ENCODE measurements around the gene NOLC1.

NOLC1 gene

DNA sequence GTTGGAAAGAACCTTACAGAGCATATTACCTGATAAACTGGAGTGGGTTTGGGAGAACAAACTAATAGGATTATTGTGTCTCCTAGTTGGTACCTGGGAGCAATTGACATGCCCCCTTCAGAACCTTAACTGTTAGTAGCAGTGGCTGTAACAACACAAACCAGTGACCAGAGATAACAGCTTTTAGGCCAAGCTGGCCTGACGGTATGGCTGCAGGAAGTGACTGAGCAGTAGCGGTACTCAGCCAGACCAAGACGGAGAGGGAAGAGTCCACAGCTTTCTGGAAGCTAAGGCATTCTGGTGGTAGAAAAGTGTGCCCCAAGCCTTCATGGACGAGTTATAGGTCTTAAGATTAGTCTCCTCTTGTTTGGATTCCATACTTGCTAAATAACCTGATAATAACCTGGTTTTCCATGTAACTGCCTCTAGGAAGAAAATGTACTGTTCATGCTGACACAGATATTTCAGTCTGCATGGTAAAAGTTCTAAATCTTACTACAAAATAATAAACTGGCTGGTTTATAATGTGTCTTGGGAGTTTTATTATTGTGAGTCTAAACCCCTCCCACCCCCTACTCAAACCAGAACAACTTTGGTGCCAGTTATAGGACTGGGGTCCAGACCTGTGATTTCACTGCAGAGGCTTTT is 11.3 kb downstream of the NOLC1 start:
- TF ChIP-seq EZH2 (IDR thresholded peaks at IDR 0.05; ENCODE audit: borderline replicate concordance, low read length), result no peak
- TF ChIP-seq, protein P1, sequence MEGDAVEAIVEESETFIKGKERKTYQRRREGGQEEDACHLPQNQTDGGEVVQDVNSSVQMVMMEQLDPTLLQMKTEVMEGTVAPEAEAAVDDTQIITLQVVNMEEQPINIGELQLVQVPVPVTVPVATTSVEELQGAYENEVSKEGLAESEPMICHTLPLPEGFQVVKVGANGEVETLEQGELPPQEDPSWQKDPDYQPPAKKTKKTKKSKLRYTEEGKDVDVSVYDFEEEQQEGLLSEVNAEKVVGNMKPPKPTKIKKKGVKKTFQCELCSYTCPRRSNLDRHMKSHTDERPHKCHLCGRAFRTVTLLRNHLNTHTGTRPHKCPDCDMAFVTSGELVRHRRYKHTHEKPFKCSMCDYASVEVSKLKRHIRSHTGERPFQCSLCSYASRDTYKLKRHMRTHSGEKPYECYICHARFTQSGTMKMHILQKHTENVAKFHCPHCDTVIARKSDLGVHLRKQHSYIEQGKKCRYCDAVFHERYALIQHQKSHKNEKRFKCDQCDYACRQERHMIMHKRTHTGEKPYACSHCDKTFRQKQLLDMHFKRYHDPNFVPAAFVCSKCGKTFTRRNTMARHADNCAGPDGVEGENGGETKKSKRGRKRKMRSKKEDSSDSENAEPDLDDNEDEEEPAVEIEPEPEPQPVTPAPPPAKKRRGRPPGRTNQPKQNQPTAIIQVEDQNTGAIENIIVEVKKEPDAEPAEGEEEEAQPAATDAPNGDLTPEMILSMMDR (IDR thresholded peaks at IDR 0.05; ENCODE audit: low read length), result no peak
- Histone ChIP-seq H3K9ac (ENCODE audit: low read length) (no peak overlapping the region), H3K9me2 (ENCODE audit: low read depth, low read length) (no peaks in the 10 kb centered on the region), H4K20me1 (ENCODE audit: insufficient read depth, low read length) (no peaks in the 10 kb centered on the region), H3K4me3 (ENCODE audit: low read depth, low read length, poor library complexity, severe bottlenecking) (no peak overlapping the region), H3K9me3 (ENCODE audit: low read length) (no peaks in the 10 kb centered on the region), H3K79me2 (ENCODE audit: insufficient read depth, low read length) (no peaks in the 10 kb centered on the region), H3K27me3 (ENCODE audit: insufficient read depth, low read length) (no peaks in the 10 kb centered on the region), H2AFZ (ENCODE audit: low read length) (no peak overlapping the region), H3K36me3 (ENCODE audit: insufficient read depth, low read length) (peaks cover 55% of the 10 kb centered on the region), H3K27ac (ENCODE audit: low read depth, low read length, poor library complexity, severe bottlenecking) (no peak overlapping the region), H3K4me1 (ENCODE audit: insufficient read depth, low read length, severe bottlenecking) (no peaks in the 10 kb centered on the region), H3K4me2 (ENCODE audit: low read length) (no peak overlapping the region), H3F3A (ENCODE audit: insufficient read depth, low read length) (no peaks in the 10 kb centered on the region)

DNA sequence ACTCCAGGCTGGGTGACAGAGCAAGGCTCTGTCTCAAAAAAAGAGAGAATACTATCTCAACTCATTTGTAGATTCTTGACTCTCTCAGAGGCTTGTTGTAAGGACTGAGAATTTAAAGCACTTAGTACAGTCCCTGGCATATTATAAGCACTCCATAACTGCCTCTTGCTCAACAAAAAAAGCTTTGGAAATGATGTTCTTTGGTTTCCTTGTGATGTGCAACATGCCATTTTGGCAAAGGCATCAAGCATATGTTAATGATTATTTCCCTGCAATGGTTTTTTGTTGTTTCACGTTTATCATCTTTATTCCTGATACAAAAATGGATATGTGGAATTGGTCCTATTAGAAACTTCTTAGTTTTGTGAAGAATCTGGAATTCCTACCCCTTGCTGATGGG is 15.7 kb downstream of the NOLC1 start:
- H3K4me2 ChIP-seq (ENCODE audit: low read length), result no peak overlapping the region
- H2AFZ ChIP-seq (ENCODE audit: low read length), result no peak overlapping the region
- no peak overlapping the region for H3K4me3 ChIP-seq (ENCODE audit: low read depth, low read length, poor library complexity, severe bottlenecking)
- TF ChIP-seq, protein P1 (IDR thresholded peaks at IDR 0.05; ENCODE audit: low read length), result no peak
- TF ChIP-seq EZH2 (IDR thresholded peaks at IDR 0.05; ENCODE audit: borderline replicate concordance, low read length), result no peak
- no peaks in the 10 kb centered on the region for H3K9me3 ChIP-seq (ENCODE audit: low read length)
- no peak overlapping the region for H3K9ac ChIP-seq (ENCODE audit: low read length)
- no peaks in the 10 kb centered on the region for H3K27me3 ChIP-seq (ENCODE audit: insufficient read depth, low read length)
- no peaks in the 10 kb centered on the region for H3F3A ChIP-seq (ENCODE audit: insufficient read depth, low read length)
- no peaks in the 10 kb centered on the region for H4K20me1 ChIP-seq (ENCODE audit: insufficient read depth, low read length)
- no peaks in the 10 kb centered on the region for H3K79me2 ChIP-seq (ENCODE audit: insufficient read depth, low read length)
- H3K4me1 ChIP-seq (ENCODE audit: insufficient read depth, low read length, severe bottlenecking), result peaks cover 3% of the 10 kb centered on the region
- H3K36me3 ChIP-seq (ENCODE audit: insufficient read depth, low read length), result peaks cover 13% of the 10 kb centered on the region; the same call in 1 of the 2 replicates
- no peaks in the 10 kb centered on the region for H3K9me2 ChIP-seq (ENCODE audit: low read depth, low read length)
- H3K27ac ChIP-seq (ENCODE audit: low read depth, low read length, poor library complexity, severe bottlenecking), result no peak overlapping the region

DNA sequence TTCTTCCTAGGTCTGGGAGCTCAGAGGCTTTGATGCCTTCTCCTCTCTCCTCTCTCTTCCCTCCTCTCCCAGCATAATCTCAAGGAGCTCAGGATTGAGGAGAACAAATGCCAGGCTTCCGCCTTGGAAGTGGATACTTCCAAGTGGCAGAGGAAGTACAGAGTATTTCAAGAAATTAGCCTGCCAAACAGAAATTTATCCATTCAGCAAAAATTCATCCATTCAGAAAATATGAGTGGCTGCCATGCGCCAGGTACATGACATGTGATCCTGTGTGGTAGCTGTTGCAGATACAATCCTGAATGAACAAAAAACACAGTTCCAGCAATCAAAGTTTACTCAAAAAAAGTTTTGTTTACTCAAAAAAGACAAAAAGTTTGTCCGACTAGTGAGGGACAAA is 18.4 kb downstream of the NOLC1 start:
- H2AFZ ChIP-seq (ENCODE audit: low read length), result no peak overlapping the region
- H3K4me2 ChIP-seq (ENCODE audit: low read length), result no peak overlapping the region
- no peaks in the 10 kb centered on the region for H4K20me1 ChIP-seq (ENCODE audit: insufficient read depth, low read length)
- H3F3A ChIP-seq (ENCODE audit: insufficient read depth, low read length), result no peaks in the 10 kb centered on the region
- peaks cover 3% of the 10 kb centered on the region for H3K4me1 ChIP-seq (ENCODE audit: insufficient read depth, low read length, severe bottlenecking)
- H3K27ac ChIP-seq (ENCODE audit: low read depth, low read length, poor library complexity, severe bottlenecking), result no peak overlapping the region
- H3K9ac ChIP-seq (ENCODE audit: low read length), result no peak overlapping the region
- no peaks in the 10 kb centered on the region for H3K36me3 ChIP-seq (ENCODE audit: insufficient read depth, low read length)
- H3K4me3 ChIP-seq (ENCODE audit: low read depth, low read length, poor library complexity, severe bottlenecking), result no peak overlapping the region
- no peaks in the 10 kb centered on the region for H3K79me2 ChIP-seq (ENCODE audit: insufficient read depth, low read length)
- no peaks in the 10 kb centered on the region for H3K9me3 ChIP-seq (ENCODE audit: low read length)
- no peaks in the 10 kb centered on the region for H3K9me2 ChIP-seq (ENCODE audit: low read depth, low read length)
- H3K27me3 ChIP-seq (ENCODE audit: insufficient read depth, low read length), result no peaks in the 10 kb centered on the region
- no peak for TF ChIP-seq EZH2 (IDR thresholded peaks at IDR 0.05; ENCODE audit: borderline replicate concordance, low read length)

DNA sequence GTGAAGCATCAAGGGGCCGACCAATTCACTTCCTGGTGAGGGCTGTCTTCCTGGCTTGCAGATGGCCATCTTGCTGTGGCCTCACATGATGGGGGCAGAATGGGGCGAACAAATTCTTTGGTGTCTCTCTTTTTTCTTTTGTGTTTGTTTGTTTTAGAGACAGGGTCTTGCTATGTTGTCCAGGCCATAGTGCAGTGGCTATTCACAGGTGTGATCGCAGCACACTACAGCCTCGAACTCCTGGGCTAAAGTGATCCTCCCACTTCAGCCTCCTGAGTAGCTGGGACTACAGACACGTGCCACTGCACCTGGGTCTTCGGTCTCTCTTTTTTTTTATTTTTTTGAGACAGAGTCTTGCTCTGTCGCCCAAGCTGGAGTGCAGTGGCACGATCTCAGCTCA is 20.1 kb downstream of the NOLC1 start:
- no peaks in the 10 kb centered on the region for H3K36me3 ChIP-seq (ENCODE audit: insufficient read depth, low read length)

More for the DNA sequence above, 20.1 kb downstream of the NOLC1 start:
- no peak overlapping the region for H3K4me2 ChIP-seq (ENCODE audit: low read length)
- no peaks in the 10 kb centered on the region for H3K79me2 ChIP-seq (ENCODE audit: insufficient read depth, low read length)
- no peak overlapping the region for H3K9ac ChIP-seq (ENCODE audit: low read length)
- H3K27ac ChIP-seq (ENCODE audit: low read depth, low read length, poor library complexity, severe bottlenecking), result no peak overlapping the region
- no peaks in the 10 kb centered on the region for H3K9me3 ChIP-seq (ENCODE audit: low read length)
- H3K4me1 ChIP-seq (ENCODE audit: insufficient read depth, low read length, severe bottlenecking), result peaks cover 3% of the 10 kb centered on the region
- no peak for TF ChIP-seq EZH2 (IDR thresholded peaks at IDR 0.05; ENCODE audit: borderline replicate concordance, low read length)
- TF ChIP-seq, protein P1 (IDR thresholded peaks at IDR 0.05; ENCODE audit: low read length), result no peak
- no peaks in the 10 kb centered on the region for H3K9me2 ChIP-seq (ENCODE audit: low read depth, low read length)
- H3F3A ChIP-seq (ENCODE audit: insufficient read depth, low read length), result no peaks in the 10 kb centered on the region
- H2AFZ ChIP-seq (ENCODE audit: low read length), result no peak overlapping the region
- no peaks in the 10 kb centered on the region for H4K20me1 ChIP-seq (ENCODE audit: insufficient read depth, low read length)
- H3K4me3 ChIP-seq (ENCODE audit: low read depth, low read length, poor library complexity, severe bottlenecking), result no peak overlapping the region
- H3K27me3 ChIP-seq (ENCODE audit: insufficient read depth, low read length), result no peaks in the 10 kb centered on the region

Measured in OCI-LY1 (cell line).